Stimulated activated CD8-positive, alpha-beta memory T cell treated with anti-CD3 and anti-CD28 coated beads, Interleukin-2, amount 100 ng/mL, for 48 hours (primary cell): ENCODE results near the gene TNKS2.
A peak's percentile ranks its signal among the peaks of the same experiment; 100 is the strongest.
"Not testable (repeated sequence)": the region's sequence is repeated elsewhere in the genome, so short reads cannot be mapped to it uniquely, and the experiment has no call there.

Experiments
- DNase-seq, 2 donors: peaks; one replicate each; pipeline ENCODE4 v3.0.0-alpha.2; 2020; ENCODE audit warnings: low read depth in 2 of 2

TNKS2 gene

DNA sequence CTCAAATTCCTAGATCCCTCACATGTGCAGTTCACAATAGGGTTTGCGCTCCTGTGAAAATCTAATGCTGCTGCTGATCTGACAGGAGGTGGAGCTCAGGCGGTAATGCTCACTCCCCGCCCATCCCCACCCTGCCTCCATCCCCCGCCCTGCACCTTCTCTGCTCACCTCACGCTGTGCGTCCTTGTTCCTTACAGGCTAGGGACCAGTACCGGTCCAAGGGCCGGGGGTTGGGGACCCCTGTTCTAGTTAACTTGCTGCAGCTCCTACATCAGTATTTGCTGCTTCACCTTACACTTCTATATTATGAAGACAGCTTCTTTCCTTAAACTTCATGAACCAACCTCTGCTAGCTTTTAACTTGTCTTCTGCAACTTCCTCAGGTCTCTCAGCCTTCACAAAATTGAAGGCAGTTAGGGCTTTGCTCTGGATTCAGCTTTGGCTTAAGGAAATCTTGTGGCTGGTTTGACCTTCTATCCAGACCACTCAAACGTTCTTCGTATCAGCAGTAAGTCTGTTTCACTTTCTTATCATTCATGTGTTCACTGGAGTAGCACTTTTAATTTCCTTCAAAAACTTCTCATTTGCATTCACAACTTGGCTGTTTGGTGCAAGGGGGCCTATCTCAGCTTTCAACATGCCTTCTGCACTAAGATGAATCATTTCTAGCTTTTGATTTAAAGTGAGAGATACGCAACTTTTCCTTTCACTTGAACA is 1.7 kb upstream of the TNKS2 start:
- peak; percentile 26 to 28 for DNase-seq

DNA sequence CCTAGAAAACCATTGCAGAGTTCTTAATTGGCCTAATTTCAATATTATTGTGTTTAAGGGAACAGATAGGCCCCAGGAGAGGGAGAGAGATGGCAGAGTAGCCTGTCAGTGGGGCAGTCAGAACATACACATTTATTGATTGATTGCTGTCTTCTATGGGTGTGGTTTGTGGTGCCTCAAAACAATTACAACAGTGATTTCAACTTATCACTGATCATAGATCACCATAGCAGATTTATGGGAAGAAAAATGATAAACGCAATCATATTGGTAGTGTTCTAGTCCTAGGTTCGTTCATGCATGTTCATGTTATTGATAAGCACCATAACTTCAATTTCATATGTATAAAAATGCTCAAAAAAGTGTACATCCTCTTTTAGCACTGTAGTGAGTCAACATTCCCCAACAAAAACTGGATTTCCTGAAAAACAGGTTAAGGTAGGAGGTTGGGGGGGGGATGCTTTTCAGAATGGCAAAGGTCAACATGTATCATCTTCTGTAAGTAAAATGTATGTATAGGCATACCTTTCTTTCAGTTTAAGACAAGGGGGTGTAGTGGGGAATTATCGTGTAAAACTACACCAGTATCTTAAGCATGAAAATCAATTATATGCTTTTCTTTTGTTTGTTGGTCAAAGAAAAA is 1.1 kb upstream of the TNKS2 start:
- no peak for DNase-seq

DNA sequence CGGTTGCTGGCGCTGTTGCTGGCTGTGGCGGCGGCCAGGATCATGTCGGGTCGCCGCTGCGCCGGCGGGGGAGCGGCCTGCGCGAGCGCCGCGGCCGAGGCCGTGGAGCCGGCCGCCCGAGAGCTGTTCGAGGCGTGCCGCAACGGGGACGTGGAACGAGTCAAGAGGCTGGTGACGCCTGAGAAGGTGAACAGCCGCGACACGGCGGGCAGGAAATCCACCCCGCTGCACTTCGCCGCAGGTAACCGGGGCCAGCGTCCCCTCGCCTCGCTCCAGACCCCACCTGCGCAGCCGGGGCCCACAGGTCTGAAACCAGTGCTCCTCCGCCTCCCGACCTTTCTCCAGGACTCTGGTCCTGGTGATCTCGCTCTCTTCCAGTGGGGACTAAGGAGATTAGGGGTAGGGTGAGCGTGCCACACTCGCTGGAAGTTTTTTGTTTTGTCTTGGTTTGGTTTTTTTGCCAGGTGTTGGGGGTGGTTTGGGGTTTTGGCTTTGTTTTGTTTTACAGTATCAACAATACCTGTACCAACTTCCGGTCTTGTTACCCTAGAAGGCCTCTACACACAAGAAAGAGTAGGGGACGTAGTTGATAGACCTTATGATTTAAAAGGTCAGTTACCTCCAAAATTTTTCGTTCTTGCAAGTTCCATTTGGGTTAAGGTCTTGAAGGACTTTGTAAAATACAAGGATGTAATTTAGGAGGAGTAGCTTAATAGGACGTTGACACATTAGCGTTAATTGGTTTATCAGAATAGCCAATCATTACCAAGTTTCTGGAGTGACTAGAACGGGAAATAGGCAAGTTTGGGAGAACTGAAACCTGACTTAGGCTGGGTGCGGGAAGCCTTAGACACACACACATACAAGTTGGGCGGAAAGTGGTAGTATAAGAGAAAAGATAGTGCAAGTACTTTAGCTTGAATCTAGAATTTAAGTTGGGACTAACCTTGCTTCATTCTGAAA is 704 bp downstream of the TNKS2 start:
- DNase-seq: peak in 1 of 2 donors; percentile 23

DNA sequence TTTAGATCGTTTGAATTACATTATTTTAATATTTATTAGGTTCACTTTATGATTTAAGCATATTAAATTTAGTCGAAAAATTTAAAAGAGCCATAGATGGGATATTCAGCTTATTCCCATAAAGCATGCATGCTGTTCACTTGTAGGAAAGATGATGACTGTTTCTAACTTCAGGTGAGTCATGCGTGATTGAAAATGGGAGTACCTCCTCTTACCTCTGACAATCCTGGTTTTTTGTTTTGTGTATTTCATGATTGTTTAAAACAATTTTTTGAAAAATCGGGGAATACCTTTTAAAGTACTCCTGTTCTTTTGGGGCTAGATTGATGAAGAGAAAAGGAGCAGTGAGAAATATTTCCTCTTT is 1.4 kb downstream of the TNKS2 start:
- no peak for DNase-seq

GRCh38 chr10:91800182-91800581 is 2.0 kb downstream of the TNKS2 start:
- no peak for DNase-seq

GRCh38 chr10:91800756-91801155 is 2.5 kb downstream of the TNKS2 start:
- no peak for DNase-seq

GRCh38 chr10:91803386-91804125 is 5.3 kb downstream of the TNKS2 start:
- no peak for DNase-seq

GRCh38 chr10:91804126-91804510 is 5.9 kb downstream of the TNKS2 start:
- DNase-seq: no peak

GRCh38 chr10:91805110-91805838 is 7.0 kb downstream of the TNKS2 start:
- no peak for DNase-seq

- DNase-seq: not testable (repeated sequence)
Observed at GRCh38 chr10:91807264-91807663, 9.0 kb downstream of the TNKS2 start.

DNA sequence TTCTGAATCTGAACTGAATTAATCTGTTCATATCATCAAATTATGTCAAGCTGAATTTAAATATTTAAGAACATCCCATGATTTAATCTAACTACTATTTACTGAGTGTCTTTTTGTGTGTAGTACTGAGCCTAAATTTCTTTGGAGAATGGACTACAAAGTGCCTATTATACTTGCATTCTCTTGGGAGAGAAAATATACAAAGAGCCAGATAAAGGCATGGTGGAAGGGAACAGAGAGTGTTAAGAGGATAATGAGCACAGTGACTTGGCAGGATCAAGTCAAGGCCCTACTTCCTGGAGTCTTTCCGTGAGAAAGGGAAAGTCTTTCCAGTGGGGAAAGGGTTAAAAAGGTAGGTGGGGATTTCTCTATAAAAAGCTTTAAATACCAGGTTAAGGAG is 15.0 kb downstream of the TNKS2 start:
- DNase-seq: no peak

DNA sequence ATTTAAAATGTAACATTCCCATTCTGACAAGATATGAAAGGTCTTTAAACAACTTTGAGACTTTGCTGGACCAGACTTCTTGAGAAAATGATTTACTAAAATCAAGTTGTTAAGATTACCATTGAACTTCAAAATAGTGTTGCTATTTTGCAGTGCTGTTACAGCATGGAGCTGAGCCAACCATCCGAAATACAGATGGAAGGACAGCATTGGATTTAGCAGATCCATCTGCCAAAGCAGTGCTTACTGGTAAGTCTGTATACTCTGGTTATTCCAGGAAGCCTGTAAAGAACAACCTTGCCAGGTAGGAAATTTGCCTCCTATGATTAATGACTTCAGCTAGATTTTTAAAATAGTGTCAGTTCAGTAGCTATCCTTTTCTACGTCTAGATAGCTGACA is 18.8 kb downstream of the TNKS2 start:
- DNase-seq: no peak

GRCh38 chr10:91820144-91820543 is 21.9 kb downstream of the TNKS2 start:
- DNase-seq: no peak

GRCh38 chr10:91824076-91824475 is 25.9 kb downstream of the TNKS2 start:
- DNase-seq: no peak

DNA sequence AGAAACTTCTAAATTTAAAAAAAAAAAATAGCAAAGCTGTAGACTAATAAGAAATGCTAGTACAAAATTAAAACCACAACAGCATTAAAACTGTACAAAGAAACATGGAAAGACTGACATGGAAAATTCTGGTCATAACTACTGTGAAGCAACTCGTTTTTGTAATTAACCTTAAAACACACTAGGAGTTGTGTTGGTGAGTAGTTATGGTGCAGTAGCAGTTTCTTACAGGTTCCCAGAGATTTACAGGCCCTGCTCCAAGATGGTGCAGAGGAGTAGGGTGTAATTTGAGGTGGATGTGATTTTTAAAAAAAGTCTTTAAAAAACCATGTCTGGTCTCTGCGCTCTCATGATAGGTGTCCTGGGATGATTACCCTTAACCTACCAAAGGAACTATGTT is 31.0 kb downstream of the TNKS2 start:
- no peak for DNase-seq

- DNase-seq: no peak
Observed at GRCh38 chr10:91838199-91838598, 40.0 kb downstream of the TNKS2 start.

GRCh38 chr10:91843083-91843482 is 44.9 kb downstream of the TNKS2 start:
- DNase-seq: no peak

- no peak for DNase-seq
Observed at GRCh38 chr10:91856637-91857036, 58.4 kb downstream of the TNKS2 start.

DNA sequence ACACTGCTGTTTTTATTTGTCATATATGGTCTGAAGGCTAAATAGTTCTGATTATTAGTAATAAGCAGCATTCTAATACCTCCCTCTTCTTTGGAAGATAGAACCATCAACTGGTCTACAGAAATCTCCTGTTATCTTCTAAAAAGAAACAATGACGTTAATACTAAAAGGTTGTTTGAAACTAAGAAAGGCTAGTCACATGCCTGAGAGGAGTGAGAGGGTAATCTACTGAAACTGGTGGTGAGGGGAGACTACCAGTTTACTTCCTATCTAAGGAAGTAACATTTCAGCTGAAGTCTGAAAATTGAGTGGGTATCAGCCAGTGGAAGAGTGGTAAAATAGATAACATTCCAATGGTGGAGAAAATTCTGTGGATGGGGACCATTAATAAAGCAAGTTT is 62.7 kb downstream of the TNKS2 start:
- DNase-seq: no peak

DNA sequence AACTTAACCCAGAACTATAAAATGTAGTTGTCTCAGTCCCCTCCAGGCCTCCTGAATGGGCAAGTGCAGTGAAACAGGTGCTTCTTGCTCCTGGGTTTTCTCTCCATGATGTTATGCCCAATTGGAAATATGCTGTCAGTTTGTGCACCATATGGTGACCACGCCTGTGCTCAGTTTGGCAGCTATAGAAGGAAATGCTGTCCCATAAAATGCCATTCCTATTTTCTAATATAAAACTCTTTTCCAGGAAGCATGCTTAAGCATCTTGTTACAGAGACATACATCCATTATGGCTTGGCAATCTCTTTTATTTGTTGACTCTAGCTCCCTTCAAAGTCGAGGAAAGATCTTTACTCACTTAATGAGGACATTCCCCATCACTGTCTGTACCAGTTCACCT is 65.9 kb downstream of the TNKS2 start:
- no peak for DNase-seq

GRCh38 chr10:91864744-91865143 is 66.5 kb downstream of the TNKS2 start:
- DNase-seq: no peak
